Testis (tissue), 3 donors: ENCODE results near the gene CXCL12. TPM values are rescaled to one million over a fixed set of nuclear protein-coding genes. Genes with fewer than 3 reads are reported as not detected.

Experiments used
- DNase-seq: peaks from one replicate; pipeline ENCODE4 v3.0.0-alpha.2; 2019
- H3K27ac ChIP-seq, 2 donors: fragments of 200-600 bp; sonication (generic); one replicate each; pipeline ENCODE4 v1.5.1; 2019
- H3K27me3 ChIP-seq: fragments of 200-600 bp; sonication (generic); one replicate; pipeline ENCODE4 v1.5.1; 2019
- H3K36me3 ChIP-seq: fragments of 200-600 bp; sonication (generic); one replicate; pipeline ENCODE4 v1.5.1; 2017; ENCODE audit warnings: low read depth; ENCODE audit errors: missing control alignments
- H3K4me1 ChIP-seq: fragments of 200-600 bp; sonication (generic); one replicate; pipeline ENCODE4 v1.5.1; 2019
- H3K4me3 ChIP-seq, 2 donors: fragments of 200-600 bp; sonication (generic); one replicate each; pipeline ENCODE4 v1.5.1; 2017 to 2019
- H3K9me3 ChIP-seq: fragments of 200-600 bp; sonication (generic); one replicate; pipeline ENCODE4 v1.5.1; 2017
- POLR2A ChIP-seq: fragments of 450-650 bp; IDR thresholded peaks from one replicate; pipeline ENCODE4 v1.6.1; 2017; ENCODE audit warnings: antibody characterized with exemption, mild to moderate bottlenecking, moderate library complexity
- WGBS, 2 donors: methylation state at CpG; one replicate each; pipeline ENCODE4 v1.1.5; 2018; 5-methylcytosine and 5-hydroxymethylcytosine counted together
- intact Hi-C: fragments of 100-400 bp; cut with DNase I; formaldehyde crosslinking; loops from one replicate; pipeline ENCODE4 v1.15.1; 2023; ENCODE audit warnings: low total_unique reads
- polyA plus RNA-seq: library from polyadenylated mRNA; stranded (reverse); fragments of 350-450 nt; fragmentation: Illumina TruSeq; extraction: RNeasy Lipid Tissue Mini Kit (QIAGEN cat#74804); gene quantifications from one replicate; pipeline ENCODE4 v1.2.3, GENCODE V29; 2014; ENCODE audit warnings: low read depth, low replicate concordance; ENCODE audit not compliant: insufficient read depth
- total RNA-seq, 2 donors: library from RNA; depleted of rRNA; stranded (reverse); fragments of >200 nt; gene quantifications; one replicate each; pipeline ENCODE4 v1.2.3, GENCODE V29; 2016
- TF ChIP-seq, protein P1 (sequence below), 3 experiments: fragments of 450-650 bp in 2 of 3; fragments of 200-600 bp in 1 of 3; sonication (generic) in 1 of 3; IDR thresholded peaks; one replicate each; pipeline ENCODE4 v1.5.1; 2016 to 2019; ENCODE audit warnings: antibody characterized with exemption in 3 of 3, mild to moderate bottlenecking in 2 of 3, moderate library complexity in 1 of 3

CXCL12 gene
- total and polyA plus RNA-seq, 3 donors from 2014 or later: 9.8 to 87.7 (median 12.0) TPM

DNA sequence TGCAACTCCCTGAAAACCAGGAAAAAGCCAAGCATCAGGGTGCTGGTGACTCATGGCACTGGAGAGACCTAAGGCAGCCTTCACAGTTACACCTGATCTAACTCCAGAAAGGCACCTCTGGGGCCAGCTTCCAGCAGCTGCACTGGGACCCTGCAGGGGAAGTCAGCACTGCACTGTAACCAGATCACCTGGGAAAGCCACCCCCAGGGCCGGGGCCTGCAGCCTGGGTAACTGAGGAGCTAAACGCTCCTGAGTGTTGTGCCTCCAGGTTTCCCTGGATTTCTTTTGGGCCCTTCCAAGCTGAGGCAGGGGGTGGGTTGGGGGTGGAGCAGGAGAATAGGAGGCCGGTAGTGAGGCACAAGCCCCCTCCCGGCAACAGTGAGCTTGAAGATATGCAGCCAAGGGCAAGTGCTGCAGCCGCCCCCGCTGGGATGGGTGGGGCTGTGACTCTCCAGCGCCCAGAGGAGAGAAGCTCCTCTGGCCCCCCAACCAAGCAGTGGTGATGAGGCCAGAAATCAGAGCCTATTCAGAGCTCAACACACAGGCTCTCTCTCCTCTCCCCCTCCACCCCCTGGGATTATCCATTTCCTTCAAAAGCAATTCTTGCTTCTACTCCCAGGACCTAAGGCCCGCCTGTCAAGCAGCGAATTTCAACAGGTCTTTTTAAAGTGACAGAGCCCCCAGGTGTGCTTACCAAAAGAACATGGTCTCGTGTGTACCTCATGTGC, 2.6 kb downstream of the CXCL12 start:
- H3K4me3 ChIP-seq: no peak overlapping the region
- peaks cover 20% of the 10 kb centered on the region for H3K4me1 ChIP-seq
- 30 to 34% methylated on average over 8 to 10 of the region's 10 CpGs for WGBS, 2 donors
- no peak for TF ChIP-seq POLR2A
- TF ChIP-seq, protein P1, sequence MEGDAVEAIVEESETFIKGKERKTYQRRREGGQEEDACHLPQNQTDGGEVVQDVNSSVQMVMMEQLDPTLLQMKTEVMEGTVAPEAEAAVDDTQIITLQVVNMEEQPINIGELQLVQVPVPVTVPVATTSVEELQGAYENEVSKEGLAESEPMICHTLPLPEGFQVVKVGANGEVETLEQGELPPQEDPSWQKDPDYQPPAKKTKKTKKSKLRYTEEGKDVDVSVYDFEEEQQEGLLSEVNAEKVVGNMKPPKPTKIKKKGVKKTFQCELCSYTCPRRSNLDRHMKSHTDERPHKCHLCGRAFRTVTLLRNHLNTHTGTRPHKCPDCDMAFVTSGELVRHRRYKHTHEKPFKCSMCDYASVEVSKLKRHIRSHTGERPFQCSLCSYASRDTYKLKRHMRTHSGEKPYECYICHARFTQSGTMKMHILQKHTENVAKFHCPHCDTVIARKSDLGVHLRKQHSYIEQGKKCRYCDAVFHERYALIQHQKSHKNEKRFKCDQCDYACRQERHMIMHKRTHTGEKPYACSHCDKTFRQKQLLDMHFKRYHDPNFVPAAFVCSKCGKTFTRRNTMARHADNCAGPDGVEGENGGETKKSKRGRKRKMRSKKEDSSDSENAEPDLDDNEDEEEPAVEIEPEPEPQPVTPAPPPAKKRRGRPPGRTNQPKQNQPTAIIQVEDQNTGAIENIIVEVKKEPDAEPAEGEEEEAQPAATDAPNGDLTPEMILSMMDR (IDR thresholded peaks at IDR 0.05): no peak
- intact Hi-C loops: loop anchor here (10.0 kb wide), 1 partner anchor 473 kb away; no protein-coding TSS in a partner anchor
- H3K36me3 ChIP-seq: no peaks in the 10 kb centered on the region
- H3K27ac ChIP-seq: no peak overlapping the region
- DNase-seq: no peak
- no peaks in the 10 kb centered on the region for H3K9me3 ChIP-seq
- H3K27me3 ChIP-seq: no peaks in the 10 kb centered on the region

DNA sequence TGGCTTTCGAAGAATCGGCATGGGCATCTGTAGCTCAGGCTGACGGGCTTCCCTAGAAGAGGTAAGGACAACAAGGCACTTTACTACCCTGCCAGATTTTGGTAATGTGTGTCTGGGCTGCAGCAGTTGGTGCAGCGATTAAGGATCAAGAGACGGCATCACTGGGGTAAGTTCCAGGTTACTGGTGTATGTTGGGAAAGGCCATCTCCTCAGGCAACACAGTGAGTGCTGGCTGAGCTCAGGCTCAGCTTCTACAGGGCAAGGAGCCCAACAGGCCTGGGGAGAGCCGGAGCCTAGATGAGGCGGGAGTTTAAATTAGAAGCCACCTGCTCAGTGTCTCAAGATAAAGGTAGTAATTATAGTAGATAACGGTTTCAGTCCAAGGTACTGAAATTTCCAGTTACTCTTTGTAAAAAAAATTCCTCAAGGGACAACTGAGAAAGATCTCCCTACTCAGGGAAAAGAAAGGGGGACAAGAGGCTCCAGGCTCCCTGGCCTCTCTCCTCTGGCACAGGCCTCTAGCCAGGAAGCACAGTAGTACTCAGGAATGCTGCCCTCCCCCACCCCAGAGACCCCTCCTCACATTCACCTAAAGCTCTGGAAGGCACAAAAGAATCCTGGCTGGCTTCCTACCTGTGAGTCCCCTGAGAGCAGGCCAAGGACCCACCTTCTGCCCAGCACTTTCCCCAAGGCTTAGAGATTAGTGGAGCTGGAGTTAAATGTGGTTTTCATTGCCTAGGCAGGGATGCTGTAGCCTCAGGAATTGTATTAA, 3.9 kb downstream of the CXCL12 start:
- no peak for DNase-seq
- H3K27me3 ChIP-seq: no peaks in the 10 kb centered on the region
- intact Hi-C loops: loop anchor here (10.0 kb wide), 1 partner anchor 474 kb away; no protein-coding TSS in a partner anchor
- no peaks in the 10 kb centered on the region for H3K36me3 ChIP-seq
- no peak overlapping the region for H3K27ac ChIP-seq
- H3K4me1 ChIP-seq: peaks cover 20% of the 10 kb centered on the region
- H3K9me3 ChIP-seq: no peaks in the 10 kb centered on the region
- H3K4me3 ChIP-seq: no peak overlapping the region
- TF ChIP-seq, protein P1 (IDR thresholded peaks at IDR 0.05): no peak
- no peak for TF ChIP-seq POLR2A
- WGBS, 2 donors: 79 to 93% methylated on average over 7 to 8 of the region's 8 CpGs

GRCh38 chr10:44379907-44380306, 5.0 kb downstream of the CXCL12 start:
- WGBS, 2 donors: 63 to 85% methylated on average over 4 of the region's 4 CpGs
- DNase-seq: no peak
- no peak overlapping the region for H3K27ac ChIP-seq
- TF ChIP-seq, protein P1 (IDR thresholded peaks at IDR 0.05): no peak
- no peak for TF ChIP-seq POLR2A
- H3K4me3 ChIP-seq: no peak overlapping the region
- no peaks in the 10 kb centered on the region for H3K9me3 ChIP-seq
- H3K27me3 ChIP-seq: no peaks in the 10 kb centered on the region
- peaks cover 17% of the 10 kb centered on the region for H3K4me1 ChIP-seq
- intact Hi-C loops: loop anchor here (10.0 kb wide), 1 partner anchor 475 kb away; no protein-coding TSS in a partner anchor
- no peaks in the 10 kb centered on the region for H3K36me3 ChIP-seq

- H3K4me3 ChIP-seq: no peak overlapping the region
- peaks cover 13% of the 10 kb centered on the region for H3K4me1 ChIP-seq
- 88 to 95% methylated on average over 14 of the region's 14 CpGs for WGBS, 2 donors
- H3K27ac ChIP-seq: no peak overlapping the region
- no peak for TF ChIP-seq POLR2A
- TF ChIP-seq, protein P1 (IDR thresholded peaks at IDR 0.05): no peak
- DNase-seq: no peak
- intact Hi-C loops: no loop called here
- H3K36me3 ChIP-seq: no peaks in the 10 kb centered on the region
- no peaks in the 10 kb centered on the region for H3K27me3 ChIP-seq
- H3K9me3 ChIP-seq: no peaks in the 10 kb centered on the region
Measured at GRCh38 chr10:44378626-44379025, 6.3 kb downstream of the CXCL12 start.
